Neuronal stem cell (in vitro differentiated cells): ENCODE results near the gene HOXC11.

Experiments used
- DNase-seq: peaks from one replicate; pipeline ENCODE4 v3.0.0-alpha.2; 2013; ENCODE audit warnings: low spot score
- H2AFZ ChIP-seq: one replicate; pipeline ENCODE4 v1.6.1; 2013; ENCODE audit warnings: mild to moderate bottlenecking, low read length, inconsistent platforms
- H2AK5ac ChIP-seq: 2 replicates; pipeline ENCODE4 v1.6.1; 2013; ENCODE audit warnings: low read depth, mild to moderate bottlenecking, inconsistent platforms, low read length, moderate library complexity, mixed read lengths
- H2BK120ac ChIP-seq: 2 replicates; pipeline ENCODE4 v1.6.1; 2013; ENCODE audit warnings: low read depth, mild to moderate bottlenecking, inconsistent platforms, low read length, moderate library complexity, mixed read lengths
- H2BK12ac ChIP-seq: one replicate; pipeline ENCODE4 v1.6.1; 2013; ENCODE audit warnings: low read length, inconsistent platforms
- H2BK15ac ChIP-seq: 2 replicates; pipeline ENCODE4 v1.6.1; 2013; ENCODE audit warnings: mild to moderate bottlenecking, low read length, inconsistent platforms, mixed read lengths
- H2BK5ac ChIP-seq: one replicate; pipeline ENCODE4 v1.6.1; 2013; ENCODE audit warnings: inconsistent platforms, mild to moderate bottlenecking, low read length, moderate library complexity
- H3K14ac ChIP-seq: one replicate; pipeline ENCODE4 v1.6.1; 2013; ENCODE audit warnings: low read length, inconsistent platforms
- H3K18ac ChIP-seq: 2 replicates; pipeline ENCODE4 v1.6.1; 2013; ENCODE audit warnings: low read length, inconsistent platforms
- H3K23ac ChIP-seq: 2 replicates; pipeline ENCODE4 v1.6.1; 2013; ENCODE audit warnings: low read depth, mild to moderate bottlenecking, mixed read lengths, low read length, inconsistent platforms; ENCODE audit not compliant: poor library complexity
- H3K27ac ChIP-seq: replicated peaks from 3 replicates; pipeline ENCODE4 v1.5.1; 2013; ENCODE audit warnings: low read length, inconsistent platforms
- H3K27me3 ChIP-seq, 3 experiments: 2 replicates each; pipeline ENCODE4 v1.6.1; 2013; ENCODE audit warnings: low read length in 3 of 3, mild to moderate bottlenecking in 2 of 3, inconsistent platforms in 1 of 3, low read depth in 1 of 3, mixed read lengths in 1 of 3, moderate library complexity in 1 of 3; ENCODE audit not compliant: control insufficient read depth in 3 of 3, insufficient read depth in 3 of 3
- H3K36me3 ChIP-seq, 2 donors: replicated peaks in 1 of 2; 2 replicates each; pipeline ENCODE4 v1.6.1; 2013; ENCODE audit warnings: low read length in 2 of 2; ENCODE audit not compliant: control insufficient read depth in 2 of 2, insufficient read depth in 2 of 2
- H3K4ac ChIP-seq: 2 replicates; pipeline ENCODE4 v1.6.1; 2013; ENCODE audit warnings: inconsistent platforms, mild to moderate bottlenecking, low read length, moderate library complexity
- H3K4me1 ChIP-seq, 2 donors: 1 replicate in 1 of 2; 2 replicates in 1 of 2; pipeline ENCODE4 v1.6.1; 2013; ENCODE audit warnings: low read length in 2 of 2, low read depth in 1 of 2; ENCODE audit not compliant: control insufficient read depth in 2 of 2, insufficient read depth in 1 of 2
- H3K4me2 ChIP-seq: one replicate; pipeline ENCODE4 v1.6.1; 2013; ENCODE audit warnings: mild to moderate bottlenecking, low read length, inconsistent platforms; ENCODE audit not compliant: insufficient read depth, poor library complexity, severe bottlenecking
- H3K4me3 ChIP-seq, 2 donors: 2 replicates each; pipeline ENCODE4 v1.5.1; 2013; ENCODE audit warnings: low read length in 2 of 2, mild to moderate bottlenecking in 2 of 2, inconsistent platforms in 1 of 2, moderate library complexity in 1 of 2
- H3K79me1 ChIP-seq: one replicate; pipeline ENCODE4 v1.6.1; 2013; ENCODE audit warnings: low read depth, mild to moderate bottlenecking, inconsistent platforms, low read length, moderate library complexity
- H3K9ac ChIP-seq: one replicate; pipeline ENCODE4 v1.6.1; 2013; ENCODE audit warnings: mild to moderate bottlenecking, low read depth, low read length, inconsistent platforms; ENCODE audit not compliant: poor library complexity
- H3K9me3 ChIP-seq, 2 donors: replicated peaks in 1 of 2; 2 replicates each; pipeline versions ENCODE3 to v1.6.1; 2013; ENCODE audit warnings: low read length in 2 of 2, mild to moderate bottlenecking in 2 of 2, inconsistent platforms in 1 of 2, low read depth in 1 of 2, mixed read lengths in 1 of 2, moderate library complexity in 1 of 2; ENCODE audit not compliant: control insufficient read depth in 2 of 2, insufficient read depth in 1 of 2
- H4K8ac ChIP-seq: one replicate; pipeline ENCODE4 v1.6.1; 2013; ENCODE audit warnings: low read depth, mild to moderate bottlenecking, inconsistent platforms, low read length, moderate library complexity
- H4K91ac ChIP-seq: one replicate; pipeline ENCODE4 v1.6.1; 2013; ENCODE audit warnings: low read length, low read depth, mild to moderate bottlenecking, inconsistent platforms; ENCODE audit not compliant: poor library complexity
- WGBS, 2 donors: extraction: QIAGEN DNeasy Blood & Tissue Kit; methylation state at CpG; one replicate each; pipeline ENCODE4 v1.1.7; 2013; ENCODE audit warnings: missing lambda C conversion rate in 2 of 2, mixed read lengths in 1 of 2; ENCODE audit not compliant: insufficient read length in 2 of 2, insufficient replicate concordance in 1 of 2; ENCODE audit errors: extremely low coverage in 2 of 2; 5-methylcytosine and 5-hydroxymethylcytosine counted together

Gene HOXC11

DNA sequence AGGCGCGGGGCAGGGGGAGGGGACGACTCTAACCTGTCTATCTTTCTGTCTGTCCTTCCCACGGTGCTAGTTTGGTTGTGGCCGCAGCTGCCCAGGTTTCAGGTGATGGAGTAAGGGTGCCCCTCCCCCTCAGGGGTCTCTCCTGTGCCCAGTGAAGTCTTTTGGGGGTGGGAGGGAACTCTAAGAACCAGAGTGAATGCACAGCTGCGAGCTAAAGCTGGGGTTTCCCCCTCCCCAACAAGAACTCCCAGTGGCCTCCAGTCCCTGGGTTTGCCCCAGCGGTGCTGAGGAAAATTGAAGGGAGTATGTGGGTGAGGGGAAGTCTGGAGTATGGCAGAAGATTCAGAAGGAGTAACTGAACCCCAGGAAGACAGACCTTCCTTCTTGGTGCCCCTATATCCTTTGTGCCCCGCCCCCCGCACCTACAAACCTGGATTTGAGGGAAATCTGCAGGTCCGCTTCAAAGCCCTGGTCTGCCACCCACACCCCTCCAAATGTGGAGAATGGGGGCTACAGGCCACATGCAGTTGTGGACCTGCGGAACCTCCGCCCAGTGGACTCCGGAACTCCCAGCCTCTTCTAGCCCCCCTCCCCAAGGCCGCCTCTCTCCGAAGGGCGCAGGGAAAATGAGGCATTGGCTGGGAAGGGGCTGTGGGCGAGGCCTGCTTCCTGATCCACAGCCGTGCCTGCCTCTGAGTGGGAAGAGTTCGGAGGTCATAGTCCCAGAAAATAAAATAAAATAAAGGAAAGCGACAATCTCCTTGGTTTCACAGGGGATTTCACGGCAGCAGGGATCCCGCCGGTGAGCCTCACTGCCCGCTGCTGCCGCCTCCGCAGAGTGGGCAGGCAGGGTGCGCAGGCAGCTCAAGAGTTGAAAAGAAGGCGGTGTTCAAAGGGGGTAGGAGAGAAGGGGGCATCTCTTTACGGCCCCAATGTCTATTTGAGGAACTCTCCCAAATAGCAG is 23.6 kb downstream of the HOXC11 start:
- H2AFZ ChIP-seq = peak overlapping the region; percentile 90
- H3K79me1 ChIP-seq = no peaks in the 10 kb centered on the region
- H3K18ac ChIP-seq = no peak overlapping the region
- peak overlapping the region; percentile 65 for H3K23ac ChIP-seq
- H4K8ac ChIP-seq = no peak overlapping the region
- H3K9me3 ChIP-seq = peaks cover 0 to 6% of the 10 kb centered on the region in 2 donors
- H3K4ac ChIP-seq = no peak overlapping the region
- peaks cover 86 to 100% (median 100%) of the 10 kb centered on the region in 3 experiments for H3K27me3 ChIP-seq
- no peak overlapping the region for H2BK120ac ChIP-seq
- H2AK5ac ChIP-seq = no peak overlapping the region
- H3K27ac ChIP-seq = no peak overlapping the region
- H3K4me2 ChIP-seq = no peak overlapping the region
- no peak overlapping the region for H3K9ac ChIP-seq
- DNase-seq = no peak
- H2BK5ac ChIP-seq = no peak overlapping the region
- WGBS, 2 donors = no CpG with 5 or more reads among the region's 29 CpGs
- no peak overlapping the region for H3K14ac ChIP-seq
- H2BK15ac ChIP-seq = no peak overlapping the region
- no peak overlapping the region for H4K91ac ChIP-seq
- H2BK12ac ChIP-seq = no peak overlapping the region
- H3K36me3 ChIP-seq = no peaks in the 10 kb centered on the region
- H3K4me3 ChIP-seq = no peak overlapping the region
- H3K4me1 ChIP-seq = no peaks in the 10 kb centered on the region

GRCh38 chr12:53997204-53998109 is 24.5 kb downstream of the HOXC11 start:
- H3K9me3 ChIP-seq = peaks cover 0 to 2% of the 10 kb centered on the region in 2 donors
- H2AK5ac ChIP-seq = no peak overlapping the region
- H2BK5ac ChIP-seq = no peak overlapping the region
- H3K9ac ChIP-seq = no peak overlapping the region
- H4K8ac ChIP-seq = no peak overlapping the region
- no peaks in the 10 kb centered on the region for H3K79me1 ChIP-seq
- WGBS, 2 donors = no CpG with 5 or more reads among the region's 35 CpGs
- H2AFZ ChIP-seq = peak overlapping the region; percentile 35
- no peak overlapping the region for H3K4me3 ChIP-seq
- H3K27ac ChIP-seq = no peak overlapping the region
- no peak overlapping the region for H2BK12ac ChIP-seq
- H2BK15ac ChIP-seq = no peak overlapping the region
- H3K23ac ChIP-seq = peak overlapping the region; percentile 65
- H2BK120ac ChIP-seq = no peak overlapping the region
- H4K91ac ChIP-seq = no peak overlapping the region
- no peak overlapping the region for H3K4ac ChIP-seq
- H3K27me3 ChIP-seq = peaks cover 84 to 100% (median 100%) of the 10 kb centered on the region in 3 experiments
- H3K4me1 ChIP-seq = no peaks in the 10 kb centered on the region
- H3K36me3 ChIP-seq = no peaks in the 10 kb centered on the region
- H3K18ac ChIP-seq = no peak overlapping the region
- H3K14ac ChIP-seq = no peak overlapping the region
- DNase-seq = no peak
- no peak overlapping the region for H3K4me2 ChIP-seq

DNA sequence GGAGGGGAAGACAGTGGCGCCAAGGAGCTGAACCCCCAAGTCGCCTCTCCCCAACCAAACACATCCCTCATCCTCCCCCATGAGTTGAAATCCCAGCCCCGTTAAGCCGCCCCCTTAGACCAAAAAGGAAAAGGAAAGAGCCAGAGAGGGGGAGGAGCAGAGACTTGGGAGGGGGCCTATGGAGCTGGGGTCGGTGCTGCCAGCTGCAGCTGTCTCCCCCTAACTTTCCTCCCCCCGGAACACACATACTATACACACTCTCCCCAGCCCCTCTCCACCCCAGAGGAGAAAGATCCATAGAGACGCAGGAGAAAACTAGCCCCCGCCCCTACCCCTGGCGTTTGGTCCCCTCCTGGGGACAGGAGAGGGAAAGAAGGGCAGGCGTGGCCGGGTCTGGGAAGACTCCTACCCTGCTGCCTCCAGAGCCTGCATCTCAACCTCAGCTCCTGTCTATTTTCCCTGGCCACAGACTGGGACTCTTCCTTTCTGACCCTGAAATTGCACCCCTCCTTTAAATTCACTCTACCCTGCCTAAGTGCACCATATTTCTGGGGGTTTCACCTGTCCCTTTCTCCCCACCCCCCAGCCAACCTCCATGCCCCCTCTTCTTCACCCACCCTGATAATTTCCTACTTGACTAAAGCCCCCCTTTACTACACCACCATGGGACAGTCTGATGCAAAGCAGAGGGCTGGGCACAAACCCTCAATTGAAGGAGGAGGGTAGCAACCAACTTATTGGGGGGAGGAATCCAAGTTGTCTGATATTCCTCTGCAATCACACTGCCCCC is 25.4 kb downstream of the HOXC11 start:
- Histone ChIP-seq H2BK120ac (no peak overlapping the region), H2BK5ac (no peak overlapping the region), H3K36me3 (no peaks in the 10 kb centered on the region), H3K4me2 (peak overlapping the region; percentile 11), H3K27me3 (peaks cover 84 to 100% (median 100%) of the 10 kb centered on the region in 3 experiments), H3K4me3 (no peak overlapping the region), H3K79me1 (no peaks in the 10 kb centered on the region), H4K8ac (no peak overlapping the region), H3K4me1 (no peaks in the 10 kb centered on the region), H2AK5ac (no peak overlapping the region), H3K9me3 (peaks cover 0 to 2% of the 10 kb centered on the region in 2 donors), H2BK12ac (no peak overlapping the region), H2BK15ac (no peak overlapping the region), H4K91ac (no peak overlapping the region), H3K4ac (no peak overlapping the region), H3K27ac (no peak overlapping the region), H2AFZ (no peak overlapping the region), H3K9ac (no peak overlapping the region), H3K14ac (no peak overlapping the region), H3K23ac (no peak overlapping the region), H3K18ac (no peak overlapping the region)
- WGBS, 2 donors = no CpG with 5 or more reads among the region's 11 CpGs
- no peak for DNase-seq
